K562 (cell line): ENCODE results near the gene TAS1R3. TPM values are rescaled to one million over a fixed set of nuclear protein-coding genes. Genes with fewer than 3 reads are reported as not detected.

Source experiments
- CGGBP1 ChIP-seq: fragments of 250-450 bp; sonication (Bioruptor Pico); IDR thresholded peaks from 2 replicates; pipeline ENCODE4 v1.9.0; 2021; ENCODE audit warnings: mild to moderate bottlenecking
- COPS2 ChIP-seq: fragments of 450-650 bp; conservative IDR thresholded peaks from 2 replicates; pipeline ENCODE4 v1.6.1; 2016; ENCODE audit warnings: mild to moderate bottlenecking, moderate library complexity
- E2F5 ChIP-seq: sonication (generic); formaldehyde crosslinking; IDR thresholded peaks from 2 replicates; pipeline ENCODE4 v1.8.0; 2022; ENCODE audit warnings: mild to moderate bottlenecking, missing genetic modification reagents
- E4F1 ChIP-seq: fragments of 250-450 bp; sonication (Bioruptor Pico); IDR thresholded peaks from 2 replicates; pipeline ENCODE4 v1.5.0; 2021; ENCODE audit warnings: mild to moderate bottlenecking, borderline replicate concordance
- ETS2 ChIP-seq: IDR thresholded peaks from 2 replicates; pipeline ENCODE4 v1.6.1; 2016; ENCODE audit warnings: borderline replicate concordance, missing genetic modification characterization, mild to moderate bottlenecking, moderate library complexity, missing compliant biosample characterization; ENCODE audit not compliant: poor library complexity, severe bottlenecking
- HNRNPK ChIP-seq: fragments of 200-400 bp; formaldehyde crosslinking; IDR thresholded peaks from one replicate; pipeline ENCODE4 v1.6.1; 2018; ENCODE audit warnings: mild to moderate bottlenecking, low read depth, low read length; ENCODE audit not compliant: poor library complexity, severe bottlenecking
- MIER1 ChIP-seq: fragments of 450-650 bp; IDR thresholded peaks from 2 replicates; pipeline ENCODE4 v1.6.1; 2016; ENCODE audit warnings: antibody characterized with exemption, mild to moderate bottlenecking, low read depth
- NCOA6 ChIP-seq: fragments of 450-650 bp; IDR thresholded peaks from 2 replicates; pipeline ENCODE4 v1.6.1; 2017; ENCODE audit warnings: mild to moderate bottlenecking
- SNRNP70 ChIP-seq: fragments of 200-400 bp; formaldehyde crosslinking; optimal IDR thresholded peaks from 2 replicates; pipeline ENCODE3; 2017; ENCODE audit warnings: low read depth, low read length
- SRSF7 ChIP-seq: fragments of 200-400 bp; formaldehyde crosslinking; optimal IDR thresholded peaks from 2 replicates; pipeline ENCODE3; 2017; ENCODE audit warnings: mild to moderate bottlenecking, low read depth, low read length
- TEAD1 ChIP-seq, 2 experiments: fragments of 450-650 bp in 1 of 2; sonication (generic) in 1 of 2; formaldehyde crosslinking; IDR thresholded peaks; 2 replicates each; pipeline versions ENCODE4 v1.4.0 to v1.8.0; 2020 to 2022; ENCODE audit warnings: mild to moderate bottlenecking in 2 of 2, missing genetic modification reagents in 1 of 2
- ZBTB33 ChIP-seq: sonication (generic); formaldehyde crosslinking; IDR thresholded peaks from 2 replicates; pipeline ENCODE4 v1.8.1; 2023; ENCODE audit warnings: mild to moderate bottlenecking, missing genetic modification reagents
- ZC3H11A ChIP-seq: IDR thresholded peaks from 2 replicates; pipeline ENCODE4 v1.6.1; 2012; ENCODE audit warnings: low read depth, low read length, improper control_type of control experiment
- ZNF134 ChIP-seq: fragments of 250-450 bp; sonication (Bioruptor Pico); conservative IDR thresholded peaks from 2 replicates; pipeline ENCODE4 v1.4.0; 2020
- ZNF780A ChIP-seq: fragments of 250-450 bp; sonication (Bioruptor Pico); IDR thresholded peaks from 2 replicates; pipeline ENCODE4 v1.5.0; 2021; ENCODE audit warnings: mild to moderate bottlenecking
- polyA plus RNA-seq, 8 experiments: library from polyadenylated mRNA; depleted of rRNA in 4 of 8; stranded (reverse) in 5 of 8; unstranded in 3 of 8; fragments of >200 nt; fragmentation: Nextera tagmentation in 2 of 8; fragmentation: Illumina TruSeq in 1 of 8; extraction: Ambion mirVana in 2 of 8; extraction: Trizol in 1 of 8; gene quantifications; 2 replicates each; pipeline versions ENCODE4 v1.2.1 to v1.2.3, GENCODE V29; 2011 to 2014; ENCODE audit warnings: inconsistent platforms in 1 of 8, missing spikeins in 1 of 8
- total RNA-seq, 7 experiments: library from RNA; depleted of rRNA in 6 of 7; stranded (reverse); fragments of >200 nt in 6 of 7; fragmentation: Illumina TruSeq in 2 of 7; extraction: Trizol in 2 of 7; gene quantifications; 2 replicates each; pipeline versions ENCODE4 v1.2.1 to v1.2.3, GENCODE V29; 2011 to 2021; ENCODE audit warnings: low replicate concordance in 1 of 7
- TF ChIP-seq, protein P1 (sequence below): sonication (generic); formaldehyde crosslinking; IDR thresholded peaks from 2 replicates; pipeline ENCODE4 v1.8.0; 2022; ENCODE audit warnings: mild to moderate bottlenecking, missing genetic modification reagents, borderline replicate concordance
- TF ChIP-seq, protein P2 (sequence below): IDR thresholded peaks from 2 replicates; pipeline ENCODE4 v1.6.1; 2011; ENCODE audit warnings: borderline replicate concordance, low read depth, mild to moderate bottlenecking, moderate library complexity, low read length; ENCODE audit not compliant: insufficient read depth, poor library complexity, severe bottlenecking

TAS1R3 gene
- total and polyA plus RNA-seq, 9 of the 15 experiments (the other 6 are each of a cell fraction or from before 2014, with no cell fraction given), result 0.07 to 0.13 TPM; not detected in 7

- TF ChIP-seq, protein P1, sequence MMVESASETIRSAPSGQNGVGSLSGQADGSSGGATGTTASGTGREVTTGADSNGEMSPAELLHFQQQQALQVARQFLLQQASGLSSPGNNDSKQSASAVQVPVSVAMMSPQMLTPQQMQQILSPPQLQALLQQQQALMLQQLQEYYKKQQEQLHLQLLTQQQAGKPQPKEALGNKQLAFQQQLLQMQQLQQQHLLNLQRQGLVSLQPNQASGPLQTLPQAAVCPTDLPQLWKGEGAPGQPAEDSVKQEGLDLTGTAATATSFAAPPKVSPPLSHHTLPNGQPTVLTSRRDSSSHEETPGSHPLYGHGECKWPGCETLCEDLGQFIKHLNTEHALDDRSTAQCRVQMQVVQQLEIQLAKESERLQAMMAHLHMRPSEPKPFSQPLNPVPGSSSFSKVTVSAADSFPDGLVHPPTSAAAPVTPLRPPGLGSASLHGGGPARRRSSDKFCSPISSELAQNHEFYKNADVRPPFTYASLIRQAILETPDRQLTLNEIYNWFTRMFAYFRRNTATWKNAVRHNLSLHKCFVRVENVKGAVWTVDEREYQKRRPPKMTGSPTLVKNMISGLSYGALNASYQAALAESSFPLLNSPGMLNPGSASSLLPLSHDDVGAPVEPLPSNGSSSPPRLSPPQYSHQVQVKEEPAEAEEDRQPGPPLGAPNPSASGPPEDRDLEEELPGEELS (CRISPR knock-in tag), result no peak
- no peak for TF ChIP-seq MIER1
- peak; percentile 65 for TF ChIP-seq ZBTB33 (CRISPR knock-in tag)
- TF ChIP-seq ZNF134, result no peak
- peak in 1 of 2 experiments; percentile 44; a peak in 1 of 4 replicates for TF ChIP-seq TEAD1 (CRISPR knock-in tag; IDR thresholded peaks at IDR 0.05)
- TF ChIP-seq SNRNP70, result no peak
- no peak for TF ChIP-seq ETS2 (tag)
- TF ChIP-seq E4F1 (CRISPR knock-in tag), result no peak
- no peak for TF ChIP-seq ZC3H11A
- no peak for TF ChIP-seq CGGBP1 (CRISPR knock-in tag)
- TF ChIP-seq COPS2, result no peak
- no peak for TF ChIP-seq SRSF7
- no peak for TF ChIP-seq ZNF780A (CRISPR knock-in tag)
- TF ChIP-seq HNRNPK, result no peak
- TF ChIP-seq E2F5 (CRISPR knock-in tag), result no peak
- no peak for TF ChIP-seq NCOA6
- TF ChIP-seq, protein P2, sequence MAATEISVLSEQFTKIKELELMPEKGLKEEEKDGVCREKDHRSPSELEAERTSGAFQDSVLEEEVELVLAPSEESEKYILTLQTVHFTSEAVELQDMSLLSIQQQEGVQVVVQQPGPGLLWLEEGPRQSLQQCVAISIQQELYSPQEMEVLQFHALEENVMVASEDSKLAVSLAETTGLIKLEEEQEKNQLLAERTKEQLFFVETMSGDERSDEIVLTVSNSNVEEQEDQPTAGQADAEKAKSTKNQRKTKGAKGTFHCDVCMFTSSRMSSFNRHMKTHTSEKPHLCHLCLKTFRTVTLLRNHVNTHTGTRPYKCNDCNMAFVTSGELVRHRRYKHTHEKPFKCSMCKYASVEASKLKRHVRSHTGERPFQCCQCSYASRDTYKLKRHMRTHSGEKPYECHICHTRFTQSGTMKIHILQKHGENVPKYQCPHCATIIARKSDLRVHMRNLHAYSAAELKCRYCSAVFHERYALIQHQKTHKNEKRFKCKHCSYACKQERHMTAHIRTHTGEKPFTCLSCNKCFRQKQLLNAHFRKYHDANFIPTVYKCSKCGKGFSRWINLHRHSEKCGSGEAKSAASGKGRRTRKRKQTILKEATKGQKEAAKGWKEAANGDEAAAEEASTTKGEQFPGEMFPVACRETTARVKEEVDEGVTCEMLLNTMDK, result peak; percentile 95
Observed at GRCh38 chr1:1349256-1350012, 18.4 kb downstream of the TAS1R3 start, which contains the start of gene DVL1 (continued).
